Posterior cingulate gyrus (tissue), 11 donors: ENCODE data around the gene OS9.

ENCODE experiments used
- DNase-seq, 10 donors: peaks; one replicate each; pipeline versions ENCODE4 v3.0.0 to v3.0.0-alpha.2; 2020 to 2021; ENCODE audit warnings: mixed read lengths in 3 of 10
- intact Hi-C: fragments of 100-400 bp; cut with DNase I; formaldehyde crosslinking; loops from one replicate; pipeline ENCODE4 v1.15.1; 2023

OS9 gene

GRCh38 chr12:57746025-57746424 is 52.1 kb downstream of the OS9 start:
- intact Hi-C loops, result no loop called here
- DNase-seq, result no peak

DNA sequence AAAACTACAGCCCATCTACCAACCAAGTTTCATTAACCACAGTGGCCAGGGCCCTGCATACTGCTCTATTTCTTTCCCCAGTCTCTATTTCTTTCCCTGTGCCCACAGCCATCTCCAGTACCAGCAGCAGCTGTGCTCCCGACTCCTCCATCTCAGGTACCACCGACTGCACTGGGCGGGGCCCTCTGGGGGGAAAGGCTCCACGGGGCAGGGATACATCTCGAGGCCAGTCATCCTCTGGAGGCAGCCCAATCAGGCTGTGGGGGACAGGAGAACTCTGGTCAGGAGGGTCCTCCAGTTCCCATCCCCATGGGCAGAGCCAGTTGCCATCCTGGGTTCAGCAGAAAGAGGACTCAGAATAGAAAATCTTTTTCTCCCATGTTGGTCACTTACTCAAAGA is 55.1 kb downstream of the OS9 start:
- DNase-seq, result peak in 1 of 10 donors; percentile 82
- intact Hi-C loops, result no loop called here

- no peak for DNase-seq
- intact Hi-C loops, result no loop called here
Observed at GRCh38 chr12:57750561-57751431, 56.9 kb downstream of the OS9 start.

DNA sequence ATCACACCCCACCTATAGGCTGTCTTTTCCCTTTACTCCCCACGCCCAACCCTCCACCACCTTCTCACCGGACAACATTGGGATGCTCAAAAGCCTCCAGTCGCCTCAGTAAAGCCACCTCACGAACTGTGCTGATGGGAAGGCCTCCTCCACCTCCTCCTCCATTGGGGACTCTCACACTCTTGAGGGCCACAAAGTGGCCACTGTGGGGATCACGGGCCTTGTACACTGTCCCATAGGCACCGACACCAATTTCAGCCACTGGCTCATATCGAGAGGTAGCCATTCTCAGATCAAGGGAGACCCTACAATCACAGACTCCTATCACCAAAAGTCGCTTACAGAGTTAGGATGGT is 57.5 kb downstream of the OS9 start:
- DNase-seq, result no peak
- intact Hi-C loops, result no loop called here

- peak; percentile 100 for DNase-seq
- intact Hi-C loops, result loop anchor here (1.0 kb wide), 1 partner anchor 20 kb away; the partner anchor contains the start of genes EEF1AKMT3 and METTL1
Observed at GRCh38 chr12:57751788-57752667, 58.1 kb downstream of the OS9 start, which contains the start of gene CDK4. CDK4 (minus strand) TSS chr12:57752310; CDS start chr12:57751717, 593 bp downstream.

GRCh38 chr12:57752668-57753000 is 58.7 kb downstream of the OS9 start:
- no peak for DNase-seq
- intact Hi-C loops, result loop anchor here (1.0 kb wide), 1 partner anchor 20 kb away; the partner anchor contains the start of genes EEF1AKMT3 and METTL1

GRCh38 chr12:57753756-57754337 is 59.9 kb downstream of the OS9 start:
- intact Hi-C loops, result no loop called here
- DNase-seq, result no peak

- intact Hi-C loops, result no loop called here
- DNase-seq, result peak in 4 of 10 donors; percentile 39 to 93 (median 72)
Observed at GRCh38 chr12:57754411-57755193, 60.7 kb downstream of the OS9 start, which contains the start of gene MARCHF9. MARCHF9 (plus strand) TSS chr12:57755103; CDS start chr12:57755529, 426 bp downstream.

DNA sequence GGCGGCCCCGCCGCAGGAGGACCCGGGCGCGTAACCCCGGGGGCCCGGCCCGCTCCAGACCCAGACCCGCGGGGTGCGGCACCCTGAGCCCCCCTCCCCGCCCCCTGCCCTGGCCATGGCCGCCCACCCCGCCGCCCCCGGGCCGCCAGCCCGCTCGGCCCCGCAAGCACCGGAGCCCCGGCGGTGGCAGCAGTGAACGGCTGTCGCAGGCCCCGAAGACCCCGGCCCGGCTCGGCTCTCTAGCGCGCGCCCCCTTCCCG is 61.2 kb downstream of the OS9 start:
- intact Hi-C loops, result no loop called here
- no peak for DNase-seq

- DNase-seq, result peak in 1 of 10 donors; percentile 87
- intact Hi-C loops, result no loop called here
Observed at GRCh38 chr12:57755454-57756372, 61.8 kb downstream of the OS9 start.

- no peak for DNase-seq
- intact Hi-C loops, result no loop called here
Observed at GRCh38 chr12:57756406-57757341, 62.7 kb downstream of the OS9 start.

DNA sequence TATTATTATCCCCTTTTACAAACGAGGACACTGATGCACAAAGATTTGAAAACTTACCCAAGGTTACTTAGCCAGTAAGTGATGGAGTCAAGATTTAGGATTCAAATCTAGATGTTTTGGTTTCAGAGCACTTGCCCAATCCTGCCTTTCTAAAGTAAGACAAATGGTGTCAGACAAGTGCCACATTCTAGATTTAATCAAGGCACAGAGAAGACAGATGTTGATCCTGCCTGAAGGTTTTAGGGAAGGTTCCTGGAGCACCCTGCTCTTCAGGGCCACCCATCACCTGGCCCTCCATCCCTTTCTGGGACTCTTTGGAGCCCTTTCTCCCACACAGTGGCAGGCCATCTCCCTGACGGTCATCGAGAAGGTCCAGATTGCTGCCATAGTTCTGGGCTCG is 63.8 kb downstream of the OS9 start:
- DNase-seq, result no peak

DNA sequence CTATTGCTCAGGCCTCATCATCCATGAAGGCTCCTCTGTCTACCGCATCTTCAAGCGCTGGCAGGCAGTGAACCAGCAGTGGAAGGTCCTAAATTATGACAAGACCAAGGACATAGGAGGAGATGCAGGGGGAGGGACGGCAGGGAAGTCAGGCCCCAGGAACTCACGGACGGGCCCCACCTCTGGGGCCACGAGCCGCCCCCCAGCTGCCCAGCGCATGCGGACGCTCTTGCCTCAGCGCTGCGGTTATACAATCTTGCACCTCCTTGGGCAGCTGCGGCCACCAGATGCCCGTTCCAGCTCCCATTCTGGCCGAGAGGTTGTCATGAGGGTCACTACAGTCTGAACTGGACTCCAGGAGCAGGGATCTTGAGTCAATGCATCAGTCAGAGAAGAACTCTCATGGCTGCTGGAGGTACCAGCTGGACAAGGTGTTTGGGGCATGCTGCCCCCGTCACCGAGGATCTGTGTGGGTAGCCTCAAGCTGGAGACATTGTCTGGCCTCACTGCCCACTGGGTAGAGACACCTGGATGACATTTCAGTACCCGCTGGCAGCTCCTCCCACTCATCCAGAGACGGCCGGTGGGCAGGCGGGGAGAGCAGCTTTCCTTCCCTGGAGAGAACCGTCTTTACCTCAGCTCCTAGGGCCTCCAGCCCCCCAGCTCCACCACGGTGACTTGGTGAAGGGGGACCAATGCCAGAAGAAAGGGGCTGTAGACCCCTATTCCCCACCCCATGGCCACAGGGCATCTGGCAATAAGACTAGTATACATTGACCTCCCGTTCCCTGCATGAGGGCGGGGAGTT is 64.8 kb downstream of the OS9 start:
- intact Hi-C loops, result no loop called here

More for the DNA sequence above, 63.8 kb downstream of the OS9 start:
- intact Hi-C loops, result no loop called here

GRCh38 chr12:57759360-57759980 is 65.5 kb downstream of the OS9 start:
- no peak for DNase-seq
- intact Hi-C loops, result no loop called here

More for the DNA sequence above, 64.8 kb downstream of the OS9 start:
- DNase-seq, result no peak

- intact Hi-C loops, result no loop called here
- DNase-seq, result no peak
Observed at GRCh38 chr12:57760347-57760982, 66.5 kb downstream of the OS9 start.

- DNase-seq, result no peak
- intact Hi-C loops, result no loop called here
Observed at GRCh38 chr12:57761391-57761998, 67.6 kb downstream of the OS9 start.
